Psoas muscle (tissue), 8 donors: ENCODE data around the gene TNIK. TPM values are rescaled to one million over a fixed set of nuclear protein-coding genes. Genes with fewer than 3 reads are reported as not detected.
A peak's percentile ranks its signal among the peaks of the same experiment; 100 is the strongest.

Experiments used
- ATAC-seq, 4 donors: fragments of 200-7000 bp; cut with Tn5 transposase; one replicate each; pipeline ENCODE4 v1.9.1; 2020; ENCODE audit warnings: moderate library complexity in 3 of 4, mild to moderate bottlenecking in 2 of 4
- DNase-seq, 2 donors: peaks; one replicate each; pipeline ENCODE4 v3.0.0-alpha.2; 2020
- H3K27ac ChIP-seq: fragments of 200-600 bp; one replicate; pipeline ENCODE4 v1.8.0; 2022
- H3K27me3 ChIP-seq, 3 donors: fragments of 200-600 bp in 1 of 3; one replicate each; pipeline versions ENCODE4 v1.6.1 to v1.8.0; 2013 to 2022; ENCODE audit warnings: low read length in 2 of 3, mild to moderate bottlenecking in 2 of 3, moderate library complexity in 1 of 3; ENCODE audit not compliant: insufficient read depth in 3 of 3
- H3K36me3 ChIP-seq, 2 donors: fragments of 200-600 bp in 1 of 2; one replicate each; pipeline versions ENCODE4 v1.6.1 to v1.8.0; 2013 to 2022; ENCODE audit warnings: low read depth in 1 of 2, mild to moderate bottlenecking in 1 of 2, moderate library complexity in 1 of 2; ENCODE audit not compliant: insufficient read depth in 1 of 2
- H3K4me1 ChIP-seq: fragments of 200-600 bp; one replicate; pipeline ENCODE4 v1.8.0; 2022
- H3K4me3 ChIP-seq: fragments of 200-600 bp; one replicate; pipeline ENCODE4 v1.8.0; 2022; ENCODE audit warnings: mild to moderate bottlenecking
- H3K9me3 ChIP-seq: fragments of 200-600 bp; one replicate; pipeline ENCODE4 v1.8.0; 2022
- CTCF ChIP-seq: fragments of 200-600 bp; IDR thresholded peaks from one replicate; pipeline ENCODE4 v1.8.0; 2022; ENCODE audit warnings: antibody characterized with exemption
- WGBS, 3 donors: extraction: QIAGEN DNeasy Blood & Tissue Kit; methylation state at CpG; one replicate each; pipeline versions ENCODE4 v1.1.6 to v1.1.7; 2013; 5-methylcytosine and 5-hydroxymethylcytosine counted together
- intact Hi-C, 2 donors: fragments of 100-400 bp; cut with DNase I; formaldehyde crosslinking; loops; one replicate each; pipeline versions ENCODE4 v1.11.0 to v1.14.2; 2022
- polyA plus RNA-seq, 3 donors: library from polyadenylated mRNA; stranded (reverse); fragments of 200-250 nt; gene quantifications; one replicate each; pipeline ENCODE4 v1.2.3, GENCODE V29; 2013
- total RNA-seq, 4 donors: library from RNA; stranded (reverse); fragmentation: NEBNext Ultra II Directional in 2 of 4; extraction: Animal tissue kit (Norgen Biotek cat#: 25700) in 2 of 4; gene quantifications; one replicate each; pipeline versions ENCODE4 v1.2.1 to v1.2.4, GENCODE V29; 2021 to 2023
- donor health status: healthy with polysubstance abuse.
- donor health status: DM: no; HTN: no; CAD: no; lungs with moderate emphysema.
- donor health status: Bipolar disorder and iron deficiency.
- donor health status: healthy.
- donor health status: DM: yes; HTN: yes; CAD: no.
- donor health status: DM: no; HTN: no; CAD: no.
- donor health status: DM: no; HTN: no; CAD: no.
- donor health status: DM: yes; HTN: yes; CAD: no.

TNIK gene
- total and polyA plus RNA-seq, 7 donors = 9.9 to 32.4 (median 12.5) TPM

- DNase-seq = no peak
- Histone ChIP-seq H3K27ac (no peak overlapping the region), H3K9me3 (no peaks in the 10 kb centered on the region), H3K4me3 (no peak overlapping the region), H3K36me3 (no peaks in the 10 kb centered on the region), H3K4me1 (peaks cover 22% of the 10 kb centered on the region), H3K27me3 (no peaks in the 10 kb centered on the region)
- no peak for ATAC-seq
- no peak for TF ChIP-seq CTCF
- WGBS, 3 donors = 62 to 67% (median 65%) methylated on average over 5 of the region's 5 CpGs
- intact Hi-C loops = no loop called here
Measured at GRCh38 chr3:171420667-171421066, 39.5 kb downstream of the TNIK start.

- ATAC-seq = no peak
- Histone ChIP-seq H3K27me3 (no peaks in the 10 kb centered on the region), H3K4me1 (peaks cover 34% of the 10 kb centered on the region), H3K36me3 (no peaks in the 10 kb centered on the region), H3K27ac (peak overlapping the region; percentile 72), H3K9me3 (no peaks in the 10 kb centered on the region), H3K4me3 (no peak overlapping the region)
- no peak for DNase-seq
- intact Hi-C loops = loop anchor here (5.0 to 10.0 kb wide), 2 partner anchors 38 to 65 kb away; no protein-coding TSS in a partner anchor
- no peak for TF ChIP-seq CTCF
- 63 to 68% (median 64%) methylated on average over 3 of the region's 3 CpGs for WGBS, 3 donors
Measured at GRCh38 chr3:171419457-171419856, 40.7 kb downstream of the TNIK start.

GRCh38 chr3:171417813-171418212 is 42.4 kb downstream of the TNIK start:
- WGBS, 3 donors = 29 to 65% (median 30%) methylated on average over 3 of the region's 3 CpGs
- H3K9me3 ChIP-seq = no peaks in the 10 kb centered on the region
- DNase-seq = peak in 1 of 2 donors; percentile 44
- intact Hi-C loops = loop anchor here (5.0 to 10.0 kb wide), 2 partner anchors 39 to 63 kb away; no protein-coding TSS in a partner anchor
- peak overlapping the region; percentile 72 for H3K27ac ChIP-seq
- no peak for TF ChIP-seq CTCF
- no peaks in the 10 kb centered on the region for H3K36me3 ChIP-seq
- peaks cover 42% of the 10 kb centered on the region for H3K4me1 ChIP-seq
- no peak overlapping the region for H3K4me3 ChIP-seq
- no peaks in the 10 kb centered on the region for H3K27me3 ChIP-seq
- ATAC-seq = peak; percentile 86 to 91 (median 88)

GRCh38 chr3:171417137-171417536 is 43.1 kb downstream of the TNIK start:
- WGBS, 3 donors = 87 to 96% (median 96%) methylated on average over 1 of the region's 1 CpG
- Histone ChIP-seq H3K4me3 (no peak overlapping the region), H3K27me3 (no peaks in the 10 kb centered on the region), H3K4me1 (peaks cover 46% of the 10 kb centered on the region), H3K9me3 (no peaks in the 10 kb centered on the region), H3K27ac (peak overlapping the region; percentile 72), H3K36me3 (no peaks in the 10 kb centered on the region)
- ATAC-seq (no peak), DNase-seq (no peak)
- no peak for TF ChIP-seq CTCF
- intact Hi-C loops = loop anchor here (5.0 to 10.0 kb wide), 2 partner anchors 40 to 62 kb away; no protein-coding TSS in a partner anchor

GRCh38 chr3:171416666-171417065 is 43.5 kb downstream of the TNIK start:
- no peak for TF ChIP-seq CTCF
- intact Hi-C loops = loop anchor here (5.0 to 10.0 kb wide), 2 partner anchors 41 to 62 kb away; no protein-coding TSS in a partner anchor
- DNase-seq (no peak), ATAC-seq (no peak)
- H3K27ac ChIP-seq = peak overlapping the region; percentile 10
- H3K4me1 ChIP-seq = peaks cover 46% of the 10 kb centered on the region
- H3K4me3 ChIP-seq = no peak overlapping the region
- H3K36me3 ChIP-seq = no peaks in the 10 kb centered on the region
- no peaks in the 10 kb centered on the region for H3K9me3 ChIP-seq
- no peaks in the 10 kb centered on the region for H3K27me3 ChIP-seq
- WGBS, 3 donors = 85 to 92% (median 89%) methylated on average over 2 of the region's 2 CpGs
